GM12878 (cell line): Measurements from ENCODE around the gene HCAR2. TPM values are rescaled to one million over a fixed set of nuclear protein-coding genes. Genes with fewer than 3 reads are reported as not detected.
"Not testable (repeated sequence)": the region's sequence is repeated elsewhere in the genome, so short reads cannot be mapped to it uniquely, and the experiment has no call there.

Source experiments
- ATAC-seq: fragments of 200-7000 bp; cut with Tn5 transposase; 3 replicates; pipeline ENCODE4 v1.9.1; 2020; ENCODE audit warnings: mild to moderate bottlenecking, moderate library complexity
- BruUV-seq: library from RNA; stranded (reverse); fragments of 400-500 nt; replicated peaks from 2 replicates; lab custom pipeline; 2021; lab: Mats Ljungman, UMichigan
- CTCF ChIA-PET: fragments of 300-600 bp; sonication (Branson Sonifier 250); formaldehyde crosslinking; extraction: SDS; loops from one replicate; lab custom pipeline; 2021; ENCODE audit warnings: inconsistent platforms; lab: Yijun Ruan, JAX
- POLR2A ChIA-PET: fragments of 350-600 bp; formaldehyde crosslinking; extraction: SDS; loops from one replicate; lab custom pipeline; 2021; ENCODE audit warnings: inconsistent platforms; lab: Charles Lee
- RAD21 ChIA-PET: fragments of 300-600 bp; sonication (Branson Sonifier 250); formaldehyde crosslinking; loops from one replicate; lab custom pipeline; 2023; ENCODE audit warnings: antibody characterized with exemption; ENCODE audit not compliant: unreplicated experiment; lab: Charles Lee
- SMC1A ChIA-PET: fragments of 300-600 bp; sonication (Branson Sonifier 250); formaldehyde crosslinking; loops from one replicate; lab custom pipeline; 2023; ENCODE audit not compliant: unreplicated experiment, uncharacterized antibody; lab: Charles Lee
- DNase-seq: peaks from one replicate; pipeline ENCODE4 v3.0.0-alpha.2; 2011; ENCODE audit warnings: low read depth, low spot score
- FAIRE-seq: peaks from 3 replicates; lab custom pipeline; 2011; peaks lifted over from hg19 to GRCh38; lab: Jason Lieb, UNC
- H2AFZ ChIP-seq: 2 replicates; pipeline ENCODE4 v1.6.0; 2011; ENCODE audit warnings: low read depth, low read length, control low read depth; ENCODE audit not compliant: control insufficient read depth
- H3K27ac ChIP-seq: 2 replicates; pipeline ENCODE4 v1.5.1; 2011; ENCODE audit warnings: control low read depth; ENCODE audit not compliant: control insufficient read depth, insufficient read depth
- H3K27me3 ChIP-seq, 2 experiments: replicated peaks in 1 of 2; 2 replicates each; pipeline versions ENCODE4 v1.6.0 to v1.6.1; 2011; ENCODE audit warnings: low read length in 1 of 2; ENCODE audit not compliant: control insufficient read depth in 2 of 2, insufficient read depth in 2 of 2
- H3K36me3 ChIP-seq, 2 experiments: 2 replicates each; pipeline ENCODE4 v1.5.1; 2011; ENCODE audit warnings: low read length in 1 of 2; ENCODE audit not compliant: control insufficient read depth in 2 of 2, insufficient read depth in 2 of 2
- H3K4me1 ChIP-seq: 2 replicates; pipeline ENCODE4 v1.6.1; 2011; ENCODE audit warnings: mild to moderate bottlenecking, low read length, moderate library complexity, mixed read lengths; ENCODE audit not compliant: control insufficient read depth, insufficient read depth
- H3K4me2 ChIP-seq: 2 replicates; pipeline ENCODE4 v1.6.0; 2011; ENCODE audit warnings: control low read depth; ENCODE audit not compliant: control insufficient read depth, insufficient read depth
- H3K4me3 ChIP-seq: fragments of 200-600 bp; sonication (generic); 2 replicates; pipeline ENCODE4 v1.5.1; 2016
- H3K79me2 ChIP-seq: 2 replicates; pipeline ENCODE4 v1.6.0; 2011; ENCODE audit warnings: low read length; ENCODE audit not compliant: control insufficient read depth, insufficient read depth
- H3K9ac ChIP-seq: 2 replicates; pipeline ENCODE4 v1.8.0; 2011; ENCODE audit warnings: low read length, control low read depth, mixed read lengths; ENCODE audit not compliant: control insufficient read depth, insufficient read depth
- H3K9me3 ChIP-seq: replicated peaks from 3 replicates; pipeline ENCODE4 v1.5.1; 2011; ENCODE audit warnings: mild to moderate bottlenecking, low read length; ENCODE audit not compliant: control insufficient read depth, insufficient read depth
- H4K20me1 ChIP-seq: 2 replicates; pipeline ENCODE4 v1.6.0; 2011; ENCODE audit not compliant: control insufficient read depth, insufficient read depth
- BMI1 ChIP-seq: fragments of 450-650 bp; IDR thresholded peaks from 2 replicates; pipeline ENCODE4 v1.6.1; 2016; ENCODE audit warnings: mild to moderate bottlenecking, moderate library complexity, borderline replicate concordance
- ELK1 ChIP-seq: IDR thresholded peaks from 2 replicates; pipeline ENCODE4 v1.6.1; 2012; ENCODE audit warnings: low read depth, low read length, improper control_type of control experiment
- EP300 ChIP-seq, 2 experiments: fragments of 150-350 bp in 1 of 2; IDR thresholded peaks; 2 replicates each; pipeline ENCODE4 v1.6.1; 2011 to 2012; ENCODE audit warnings: low read depth in 2 of 2, low read length in 2 of 2, borderline replicate concordance in 1 of 2, improper control_type of control experiment in 1 of 2, inconsistent platforms in 1 of 2; ENCODE audit not compliant: control insufficient read depth in 1 of 2
- JUNB ChIP-seq: IDR thresholded peaks from 2 replicates; pipeline ENCODE4 v1.6.1; 2016; ENCODE audit warnings: antibody characterized with exemption, mild to moderate bottlenecking
- MTA2 ChIP-seq: fragments of 450-650 bp; IDR thresholded peaks from 2 replicates; pipeline ENCODE4 v1.6.1; 2016; ENCODE audit warnings: low read depth, mild to moderate bottlenecking, moderate library complexity
- PAX8 ChIP-seq: fragments of 450-650 bp; IDR thresholded peaks from 2 replicates; pipeline ENCODE4 v1.6.1; 2017; ENCODE audit warnings: mild to moderate bottlenecking, moderate library complexity
- POU2F2 ChIP-seq: IDR thresholded peaks from 3 replicates; pipeline ENCODE4 v1.6.1; 2011; ENCODE audit warnings: low read depth, mild to moderate bottlenecking, low read length, borderline replicate concordance
- RAD21 ChIP-seq: IDR thresholded peaks from 2 replicates; pipeline ENCODE4 v1.6.1; 2011; ENCODE audit warnings: mild to moderate bottlenecking, low read depth, low read length, moderate library complexity; ENCODE audit not compliant: insufficient read depth
- SMARCA5 ChIP-seq: fragments of 450-650 bp; IDR thresholded peaks from 2 replicates; pipeline ENCODE4 v1.6.1; 2017; ENCODE audit warnings: mild to moderate bottlenecking
- ZNF384 ChIP-seq: IDR thresholded peaks from 2 replicates; pipeline ENCODE4 v1.6.1; 2012; ENCODE audit warnings: low read depth, mild to moderate bottlenecking, low read length, improper control_type of control experiment, borderline replicate concordance
- WGBS: methylation state at CpG from one replicate; pipeline ENCODE4 v1.1.6; 2016; ENCODE audit warnings: low lambda C conversion rate; ENCODE audit not compliant: insufficient replicate concordance, insufficient coverage; ENCODE audit errors: missing lambda C conversion rate; 5-methylcytosine and 5-hydroxymethylcytosine counted together
- in situ Hi-C: fragments of 300-500 bp; cut with MboI; formaldehyde crosslinking; loops from 9 replicates; pipeline ENCODE4 v1.14.3; 2018; ENCODE audit warnings: mixed read lengths
- intact Hi-C: fragments of 100-400 bp; cut with micrococcal nuclease; formaldehyde crosslinking; loops from one replicate; pipeline ENCODE4 v1.14.2; 2022; ENCODE audit not compliant: unreplicated experiment
- polyA plus RNA-seq, 11 experiments: library from polyadenylated mRNA; depleted of rRNA in 4 of 11; unstranded in 6 of 11; stranded (reverse) in 5 of 11; fragments of >200 nt; fragmentation: Nextera tagmentation in 4 of 11; fragmentation: Illumina TruSeq in 1 of 11; extraction: Ambion mirVana in 4 of 11; extraction: Trizol in 1 of 11; gene quantifications; 1 replicate in 1 of 11; 2 replicates in 10 of 11; pipeline versions ENCODE4 v1.2.1 to v1.2.3, GENCODE V29; 2011 to 2016; ENCODE audit warnings: inconsistent platforms in 2 of 11, missing spikeins in 2 of 11, low read depth in 1 of 11
- total RNA-seq, 4 experiments: library from RNA; depleted of rRNA in 3 of 4; stranded (reverse); fragments of >200 nt in 3 of 4; fragmentation: Illumina TruSeq in 1 of 4; extraction: Trizol in 1 of 4; gene quantifications; 2 replicates each; pipeline versions ENCODE4 v1.2.1 to v1.2.3, GENCODE V29; 2013 to 2021

The HCAR2 gene
- total and polyA plus RNA-seq, 10 of the 15 experiments (the other 5 are each of a cell fraction or from before 2014, with no cell fraction given) = 0.19 to 0.66 (median 0.35) TPM

- TF ChIP-seq RAD21 (no peak), ELK1 (no peak), SMARCA5 (0 out of 2 replicates have a peak, but pooled peaks have one; percentile 7), PAX8 (no peak), EP300 (IDR thresholded peaks at IDR 0.05; ENCODE audit: borderline replicate concordance in 1 of 2, control insufficient read depth in 1 of 2, low read depth in 2 of 2, low read length in 2 of 2) (peak; percentile 55; a peak in 2 of 4 replicates), JUNB (peak; percentile 97), BMI1 (0 out of 2 replicates have a peak, but pooled peaks have one; percentile 0), ZNF384 (peak; percentile 53; the same call in 1 of the 2 replicates), MTA2 (peak; percentile 58)
These were observed 17.9 kb upstream of the HCAR2 start (continued) for GRCh38 chr12:122721057-122721545.

GRCh38 chr12:122716658-122717057 is 13.5 kb upstream of the HCAR2 start, which contains the start of gene HCAR3:
TSS of gene HCAR3 (minus strand) at chr12:122716811. CDS start at chr12:122716737, 74 bp downstream.
- FAIRE-seq, RAD21 ChIA-PET, BruUV-seq, POLR2A ChIA-PET, H4K20me1 ChIP-seq, H3K9ac ChIP-seq, H3K27me3 ChIP-seq, CTCF ChIA-PET, H3K79me2 ChIP-seq, intact Hi-C loops, H2AFZ ChIP-seq, H3K4me3 ChIP-seq, in situ Hi-C loops, H3K9me3 ChIP-seq, SMC1A ChIA-PET, DNase-seq, H3K36me3 ChIP-seq, H3K27ac ChIP-seq: not testable (repeated sequence)
- WGBS = 1% methylated on average over 9 of the region's 10 CpGs
- TF ChIP-seq ZNF384 (peak; percentile 27; the same call in 1 of the 2 replicates), POU2F2 (0 out of 3 replicates have a peak, but pooled peaks have one; percentile 56)
- peaks cover 24% of the 10 kb centered on the region for H3K4me1 ChIP-seq
- H3K4me2 ChIP-seq = peak within 1 kb of the TSS; percentile 33; the same call in 1 of the 2 replicates
- peak; percentile 3; the same call in 2 of the 3 replicates for ATAC-seq

- in situ Hi-C loops, ATAC-seq, H3K9me3 ChIP-seq, H3K9ac ChIP-seq, H3K27me3 ChIP-seq, DNase-seq, RAD21 ChIA-PET, FAIRE-seq, H3K79me2 ChIP-seq, H3K4me3 ChIP-seq, H3K4me2 ChIP-seq, H4K20me1 ChIP-seq, CTCF ChIA-PET, H2AFZ ChIP-seq, SMC1A ChIA-PET, H3K27ac ChIP-seq, intact Hi-C loops, H3K36me3 ChIP-seq, BruUV-seq: not testable (repeated sequence)
- WGBS = 92% methylated on average over 6 of the region's 6 CpGs
- POLR2A ChIA-PET = interaction anchor here (1.4 kb wide), 1 partner anchor 10 kb away, joined by 3 read pairs; no protein-coding TSS in a partner anchor
- peaks cover 15% of the 10 kb centered on the region for H3K4me1 ChIP-seq
These were observed 12.1 kb upstream of the HCAR2 start for GRCh38 chr12:122715211-122715610.
